ENCODE measurements around the gene BRCA2.

BRCA2 gene

GRCh38 chr13:32300406-32300805 is 14.9 kb upstream of the BRCA2 start:
- TF ChIP-seq, protein P1, sequence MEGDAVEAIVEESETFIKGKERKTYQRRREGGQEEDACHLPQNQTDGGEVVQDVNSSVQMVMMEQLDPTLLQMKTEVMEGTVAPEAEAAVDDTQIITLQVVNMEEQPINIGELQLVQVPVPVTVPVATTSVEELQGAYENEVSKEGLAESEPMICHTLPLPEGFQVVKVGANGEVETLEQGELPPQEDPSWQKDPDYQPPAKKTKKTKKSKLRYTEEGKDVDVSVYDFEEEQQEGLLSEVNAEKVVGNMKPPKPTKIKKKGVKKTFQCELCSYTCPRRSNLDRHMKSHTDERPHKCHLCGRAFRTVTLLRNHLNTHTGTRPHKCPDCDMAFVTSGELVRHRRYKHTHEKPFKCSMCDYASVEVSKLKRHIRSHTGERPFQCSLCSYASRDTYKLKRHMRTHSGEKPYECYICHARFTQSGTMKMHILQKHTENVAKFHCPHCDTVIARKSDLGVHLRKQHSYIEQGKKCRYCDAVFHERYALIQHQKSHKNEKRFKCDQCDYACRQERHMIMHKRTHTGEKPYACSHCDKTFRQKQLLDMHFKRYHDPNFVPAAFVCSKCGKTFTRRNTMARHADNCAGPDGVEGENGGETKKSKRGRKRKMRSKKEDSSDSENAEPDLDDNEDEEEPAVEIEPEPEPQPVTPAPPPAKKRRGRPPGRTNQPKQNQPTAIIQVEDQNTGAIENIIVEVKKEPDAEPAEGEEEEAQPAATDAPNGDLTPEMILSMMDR (conservative IDR thresholded peaks at IDR 0.05): no peak
- H3K27ac ChIP-seq: no peak overlapping the region

DNA sequence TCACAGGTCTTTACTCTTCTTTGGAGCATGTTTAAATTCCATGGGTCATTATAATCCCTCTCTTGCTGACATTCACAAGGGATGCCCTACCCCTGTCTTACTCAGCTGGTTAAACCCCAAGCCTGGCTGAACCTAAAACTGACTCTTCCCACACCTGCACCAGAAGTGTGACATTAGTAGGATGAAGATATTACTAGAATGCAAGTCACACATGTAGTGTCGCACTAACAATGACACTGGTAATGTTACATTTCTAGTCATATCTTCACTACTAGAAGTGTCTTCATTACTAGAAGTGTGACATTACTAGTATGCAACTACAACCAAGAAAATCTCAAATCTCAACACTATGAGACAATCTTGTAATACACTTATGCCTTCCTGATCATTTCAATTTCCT is 14.4 kb upstream of the BRCA2 start:
- no peak overlapping the region for H3K27ac ChIP-seq
- TF ChIP-seq, protein P1 (conservative IDR thresholded peaks at IDR 0.05): no peak

- no peak overlapping the region for H3K27ac ChIP-seq
- TF ChIP-seq, protein P1 (conservative IDR thresholded peaks at IDR 0.05): no peak
Observed at GRCh38 chr13:32302461-32302860, 12.8 kb upstream of the BRCA2 start.

GRCh38 chr13:32305646-32306045 is 9.7 kb upstream of the BRCA2 start:
- TF ChIP-seq, protein P1 (conservative IDR thresholded peaks at IDR 0.05): no peak
- H3K27ac ChIP-seq: no peak overlapping the region

- TF ChIP-seq, protein P1 (conservative IDR thresholded peaks at IDR 0.05): no peak
- H3K27ac ChIP-seq: no peak overlapping the region
Observed at GRCh38 chr13:32309312-32310133, 5.8 kb upstream of the BRCA2 start.

GRCh38 chr13:32310134-32310706 is 5.1 kb upstream of the BRCA2 start:
- no peak overlapping the region for H3K27ac ChIP-seq
- TF ChIP-seq, protein P1 (conservative IDR thresholded peaks at IDR 0.05): peak; percentile 80

- H3K27ac ChIP-seq: no peak overlapping the region
- TF ChIP-seq, protein P1 (conservative IDR thresholded peaks at IDR 0.05): no peak
Observed at GRCh38 chr13:32311188-32311897, 4.0 kb upstream of the BRCA2 start.

All from VCaP (cell line).